GM19324 (cell line): ENCODE results near the gene USP4.
"Not testable (repeated sequence)": the region's sequence is repeated elsewhere in the genome, so short reads cannot be mapped to it uniquely, and the experiment has no call there.

Experiments
- ATAC-seq: cut with Tn5 transposase; IDR thresholded peaks from one replicate; pipeline ENCODE4 v1.9.1; 2021; ENCODE audit warnings: mild to moderate bottlenecking, moderate library complexity; ENCODE audit not compliant: unreplicated experiment, low FRiP score

The USP4 gene, protein sequence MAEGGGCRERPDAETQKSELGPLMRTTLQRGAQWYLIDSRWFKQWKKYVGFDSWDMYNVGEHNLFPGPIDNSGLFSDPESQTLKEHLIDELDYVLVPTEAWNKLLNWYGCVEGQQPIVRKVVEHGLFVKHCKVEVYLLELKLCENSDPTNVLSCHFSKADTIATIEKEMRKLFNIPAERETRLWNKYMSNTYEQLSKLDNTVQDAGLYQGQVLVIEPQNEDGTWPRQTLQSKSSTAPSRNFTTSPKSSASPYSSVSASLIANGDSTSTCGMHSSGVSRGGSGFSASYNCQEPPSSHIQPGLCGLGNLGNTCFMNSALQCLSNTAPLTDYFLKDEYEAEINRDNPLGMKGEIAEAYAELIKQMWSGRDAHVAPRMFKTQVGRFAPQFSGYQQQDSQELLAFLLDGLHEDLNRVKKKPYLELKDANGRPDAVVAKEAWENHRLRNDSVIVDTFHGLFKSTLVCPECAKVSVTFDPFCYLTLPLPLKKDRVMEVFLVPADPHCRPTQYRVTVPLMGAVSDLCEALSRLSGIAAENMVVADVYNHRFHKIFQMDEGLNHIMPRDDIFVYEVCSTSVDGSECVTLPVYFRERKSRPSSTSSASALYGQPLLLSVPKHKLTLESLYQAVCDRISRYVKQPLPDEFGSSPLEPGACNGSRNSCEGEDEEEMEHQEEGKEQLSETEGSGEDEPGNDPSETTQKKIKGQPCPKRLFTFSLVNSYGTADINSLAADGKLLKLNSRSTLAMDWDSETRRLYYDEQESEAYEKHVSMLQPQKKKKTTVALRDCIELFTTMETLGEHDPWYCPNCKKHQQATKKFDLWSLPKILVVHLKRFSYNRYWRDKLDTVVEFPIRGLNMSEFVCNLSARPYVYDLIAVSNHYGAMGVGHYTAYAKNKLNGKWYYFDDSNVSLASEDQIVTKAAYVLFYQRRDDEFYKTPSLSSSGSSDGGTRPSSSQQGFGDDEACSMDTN

DNA sequence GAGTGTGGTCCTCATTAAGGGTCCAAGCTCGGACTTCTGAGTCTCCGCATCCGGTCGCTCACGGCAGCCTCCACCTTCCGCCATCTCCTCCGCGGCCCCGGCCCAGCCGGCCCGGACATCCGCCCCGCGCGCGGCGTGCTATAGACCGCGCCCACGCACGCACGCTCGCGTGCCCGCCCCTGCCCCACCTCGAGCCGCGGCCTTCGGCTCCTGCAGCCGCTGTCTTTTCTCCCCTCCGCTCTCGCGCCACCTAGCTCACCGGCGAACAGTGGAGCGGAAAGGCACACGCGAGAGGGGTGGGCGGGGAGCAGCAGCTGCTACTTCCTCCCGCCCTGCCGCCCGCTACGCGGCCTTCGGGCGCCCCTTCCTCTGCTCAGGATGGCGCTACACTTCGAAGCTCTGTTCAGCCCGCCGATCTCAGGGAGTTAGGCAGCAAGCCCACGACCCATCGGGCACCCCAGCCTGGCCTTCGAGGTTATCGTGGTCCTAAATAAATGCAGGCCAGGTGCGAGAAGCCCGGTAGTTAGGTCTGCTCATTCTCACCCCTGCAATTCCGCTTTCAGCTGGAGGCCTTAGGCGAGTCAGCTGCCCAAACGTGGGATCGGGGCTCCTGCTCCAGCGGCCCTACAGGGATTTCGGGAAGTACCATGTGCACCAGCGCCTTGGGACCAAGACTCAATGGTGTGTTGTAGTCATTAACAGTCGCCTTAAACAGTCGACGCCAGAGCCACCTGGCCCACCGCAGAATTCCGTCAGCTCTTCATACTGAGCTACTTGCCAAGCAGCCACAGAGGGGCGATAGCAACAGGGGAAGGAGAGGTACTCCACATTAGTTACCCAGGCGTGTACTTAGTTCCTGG is at the start of gene USP4:
Gene USP4, minus strand, starts transcription at position 113 of the 860 bp plus-strand sequence. Its CDS starts 29 bp downstream, at position 84.
- ATAC-seq, result peak; percentile 88

DNA sequence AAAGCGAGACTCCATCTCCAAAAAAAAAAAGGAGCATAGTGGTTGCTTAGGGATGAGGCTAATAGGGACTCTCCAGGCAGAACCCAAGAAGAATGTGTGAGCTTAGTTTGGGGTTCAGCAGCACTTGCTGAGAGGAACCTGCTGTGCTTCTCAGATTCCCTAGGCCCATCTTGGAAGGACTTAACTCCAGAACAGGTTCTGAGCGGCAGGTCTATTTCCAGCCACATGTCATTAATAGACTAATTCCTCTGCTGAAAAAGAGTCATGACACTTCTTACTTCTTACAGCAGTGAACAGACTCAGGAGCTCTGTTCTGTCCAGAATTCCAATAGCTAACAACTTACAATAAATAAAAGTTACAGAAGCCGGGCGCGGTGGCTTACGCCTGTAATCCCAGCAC is 49.4 kb upstream of the USP4 start:
- no peak for ATAC-seq

DNA sequence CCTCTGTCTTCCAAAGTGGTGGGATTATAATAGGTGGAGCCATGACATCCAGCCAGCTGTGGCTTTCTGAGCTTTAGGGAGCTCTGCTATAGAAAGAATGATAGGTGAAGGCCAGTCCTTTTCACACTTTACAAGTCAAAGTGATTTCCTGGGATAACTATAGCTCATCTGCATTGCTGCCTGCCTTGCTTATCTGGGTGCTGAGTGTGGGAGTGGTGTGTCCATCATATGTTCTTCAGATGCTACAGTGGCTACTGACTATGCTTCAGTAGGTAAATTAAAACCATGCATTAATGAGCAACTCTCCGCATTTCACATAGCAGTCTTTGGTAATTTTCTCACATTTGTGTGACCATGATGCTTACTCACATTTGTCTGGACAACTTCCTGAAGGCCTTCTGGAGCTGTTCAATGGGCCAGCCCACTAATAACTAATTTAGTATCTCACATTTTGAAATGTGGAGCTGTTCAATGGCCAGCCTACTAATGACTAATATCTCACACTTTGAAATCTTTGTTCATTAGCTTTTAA is 48.5 kb upstream of the USP4 start:
- no peak for ATAC-seq

DNA sequence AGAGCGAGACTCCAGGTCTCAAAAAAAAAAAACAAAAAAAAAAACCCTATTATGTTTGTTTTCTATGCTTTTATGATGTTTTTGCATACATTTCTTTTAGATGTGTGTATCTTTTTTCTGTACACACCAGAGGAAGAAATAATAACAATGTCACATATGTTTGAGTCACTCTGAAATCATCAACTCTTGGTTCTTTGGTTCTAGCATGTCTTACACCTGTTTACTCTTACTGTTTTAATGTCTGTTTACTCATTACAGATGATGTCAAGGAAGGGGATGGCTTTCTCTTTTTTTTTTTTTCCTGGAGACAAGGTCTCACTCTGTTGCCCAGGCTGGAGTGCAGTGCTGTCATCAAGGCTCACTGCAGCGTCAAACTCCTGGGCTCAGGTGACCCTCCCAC is 47.9 kb upstream of the USP4 start:
- no peak for ATAC-seq

DNA sequence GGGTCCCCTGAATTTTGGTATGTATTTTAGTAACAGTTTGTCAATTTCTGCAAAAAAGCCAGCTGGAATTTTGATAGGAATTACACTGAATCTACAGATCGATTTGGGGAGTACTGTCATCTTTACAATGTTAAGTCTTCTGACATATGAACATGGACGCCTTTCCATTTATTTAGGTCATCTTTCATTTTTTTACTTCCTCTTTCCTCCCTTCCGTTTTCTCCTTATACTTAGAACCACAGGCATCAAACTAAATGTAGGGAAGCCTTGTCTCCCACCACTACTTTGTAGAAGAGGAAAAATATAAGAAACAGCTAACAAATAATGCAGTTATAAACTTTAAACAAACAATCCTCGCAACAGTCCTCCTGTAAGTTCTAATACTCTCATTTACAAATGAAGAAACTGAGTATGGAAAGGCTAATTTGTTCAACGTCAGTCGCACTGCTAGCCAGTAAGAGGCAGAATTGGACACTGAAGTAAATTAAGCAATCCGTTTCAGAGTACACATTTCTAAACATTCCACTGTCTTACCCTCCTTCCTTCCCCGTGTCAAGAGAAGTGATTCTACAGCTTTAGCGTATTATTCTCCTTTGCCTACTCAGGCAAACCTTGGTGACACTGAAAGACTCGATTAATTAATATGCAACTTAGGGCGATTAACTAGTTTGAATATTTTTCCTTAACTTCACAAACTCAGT is 46.4 kb upstream of the USP4 start:
- ATAC-seq, result no peak

DNA sequence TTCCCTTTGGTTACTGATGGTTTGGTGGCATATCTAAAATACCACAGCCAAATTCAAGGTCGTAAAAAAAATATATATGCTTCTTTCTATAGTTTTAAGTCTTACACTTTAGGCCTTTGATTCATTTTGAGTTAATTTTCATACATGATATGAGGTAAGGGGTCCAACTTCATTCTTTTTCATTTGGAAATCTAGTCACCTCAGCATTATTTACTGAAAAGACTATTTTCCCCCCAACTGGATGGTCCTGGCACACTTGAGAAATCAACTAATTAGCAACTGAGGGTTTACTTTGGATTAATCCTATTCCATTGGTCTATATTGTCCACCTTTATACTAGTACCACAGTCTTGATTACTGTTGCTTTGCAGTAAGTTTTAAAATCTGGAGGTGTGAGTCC is 45.8 kb upstream of the USP4 start:
- no peak for ATAC-seq

DNA sequence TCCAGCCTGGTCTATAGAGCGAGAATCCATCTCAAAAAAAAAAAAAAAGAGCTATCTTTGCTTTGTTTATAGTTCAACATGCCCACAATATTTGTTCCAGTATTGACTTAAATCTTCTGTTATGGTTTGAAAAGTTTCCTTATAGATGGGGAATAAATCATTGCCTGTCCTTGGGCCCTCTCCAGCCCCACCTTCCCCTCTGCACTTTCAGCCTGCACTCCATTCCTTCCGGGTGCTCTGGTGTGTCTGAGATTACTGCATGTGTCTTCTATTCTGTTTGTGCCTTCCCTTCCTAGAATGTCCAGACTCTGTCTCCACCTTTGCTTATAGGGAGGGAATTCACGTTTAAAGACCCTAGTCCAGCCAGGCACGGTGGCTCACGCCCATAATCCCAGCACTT is 43.5 kb upstream of the USP4 start:
- ATAC-seq, result no peak

DNA sequence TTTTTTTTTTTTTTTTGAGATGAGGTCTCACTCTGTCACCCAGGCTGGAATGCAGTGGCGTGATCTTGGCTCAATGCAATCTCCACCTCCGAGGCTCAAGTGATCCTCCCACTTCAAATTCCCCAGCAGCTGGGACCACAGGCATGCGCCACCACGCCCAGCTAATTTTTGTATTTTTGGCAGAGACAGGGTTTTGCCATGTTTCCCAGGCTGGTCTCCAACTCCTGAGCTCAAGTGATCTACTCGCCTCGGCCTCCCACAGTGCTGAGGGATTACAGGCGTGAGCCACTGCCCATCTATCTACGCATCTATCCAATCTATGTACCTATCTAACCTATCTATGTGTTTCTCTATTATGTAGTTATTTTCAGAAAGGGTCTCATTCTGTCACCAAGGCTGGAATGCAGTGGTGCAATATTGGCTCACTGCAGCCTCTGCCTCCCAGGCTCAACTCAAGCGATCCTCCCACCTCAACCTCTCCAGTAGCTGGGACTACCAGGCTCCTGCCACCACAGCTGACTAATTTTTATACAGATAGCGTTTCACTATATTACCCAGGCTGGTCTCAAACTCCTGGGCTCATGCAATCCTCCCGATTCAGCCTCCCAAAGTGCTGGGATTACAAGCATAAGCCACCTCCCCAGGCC is 38.5 kb upstream of the USP4 start:
- no peak for ATAC-seq

DNA sequence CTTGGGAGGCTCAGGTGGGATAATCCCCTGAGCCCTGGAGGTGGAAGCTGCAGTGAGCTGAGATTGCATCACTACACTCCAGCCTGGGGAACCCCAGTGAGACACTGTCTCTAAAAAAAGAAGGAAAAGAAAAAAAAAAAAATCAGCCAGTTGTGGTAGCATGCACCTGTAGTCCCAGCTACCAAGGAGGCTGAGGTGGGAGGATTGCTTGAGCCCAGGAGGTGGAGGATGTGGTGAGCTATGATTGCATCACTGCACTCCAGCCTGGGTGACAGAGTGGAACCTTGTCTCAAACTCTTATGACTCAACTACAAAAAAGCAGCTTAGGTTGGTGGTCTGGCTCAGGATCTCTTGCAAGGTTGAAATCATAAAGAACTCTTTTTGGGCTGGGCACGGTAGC is 37.6 kb upstream of the USP4 start:
- ATAC-seq, result no peak

DNA sequence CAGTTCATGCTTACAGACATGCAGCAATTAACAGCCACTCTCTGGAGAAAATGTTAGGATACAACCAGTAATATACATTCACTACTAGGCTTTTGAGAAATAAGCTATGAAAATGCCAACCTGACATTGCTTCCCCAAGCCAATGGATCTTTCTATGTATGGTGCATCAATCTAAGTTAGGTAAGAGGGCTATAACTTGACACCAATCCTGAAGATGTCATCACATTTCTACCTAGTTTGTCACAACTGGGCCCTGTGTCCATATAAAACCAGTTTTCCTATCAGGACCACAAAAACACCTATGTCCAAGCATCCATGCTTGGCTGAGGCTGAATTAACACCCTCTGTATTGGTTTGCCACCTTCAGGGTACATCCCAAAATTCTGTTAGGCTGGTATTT is 32.1 kb upstream of the USP4 start:
- no peak for ATAC-seq

DNA sequence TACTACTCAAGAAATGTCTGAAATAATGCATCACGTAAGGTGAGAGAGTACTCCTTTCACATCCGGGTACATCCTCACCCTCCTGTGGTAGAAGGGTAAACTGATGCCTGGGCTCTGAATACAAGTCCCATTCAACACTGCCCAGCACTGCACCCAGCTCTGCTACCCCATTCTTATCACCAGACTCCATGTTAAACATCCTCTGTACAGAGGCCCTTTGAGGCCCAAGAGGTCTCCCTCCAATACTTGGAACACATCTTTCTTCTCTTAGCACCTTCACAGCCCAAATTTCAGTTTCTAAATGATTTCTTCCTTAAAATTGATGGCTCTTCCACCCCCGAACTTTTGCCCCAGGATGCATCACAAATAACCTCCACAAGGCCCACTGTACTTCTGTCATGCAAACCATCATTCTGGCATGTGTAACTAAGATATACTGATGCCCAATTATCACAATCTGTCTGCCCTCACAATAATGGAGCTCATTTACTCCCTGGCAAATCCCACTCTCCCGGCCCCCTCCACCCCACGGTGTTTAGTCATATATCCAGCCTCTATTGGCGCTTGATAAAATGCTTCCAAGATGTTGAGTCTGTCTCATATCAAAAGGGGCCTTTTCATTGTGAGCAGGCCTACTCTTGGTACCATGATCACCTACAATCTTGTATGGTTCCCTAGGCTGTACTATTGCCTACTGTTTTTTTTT is 30.9 kb upstream of the USP4 start:
- no peak for ATAC-seq

DNA sequence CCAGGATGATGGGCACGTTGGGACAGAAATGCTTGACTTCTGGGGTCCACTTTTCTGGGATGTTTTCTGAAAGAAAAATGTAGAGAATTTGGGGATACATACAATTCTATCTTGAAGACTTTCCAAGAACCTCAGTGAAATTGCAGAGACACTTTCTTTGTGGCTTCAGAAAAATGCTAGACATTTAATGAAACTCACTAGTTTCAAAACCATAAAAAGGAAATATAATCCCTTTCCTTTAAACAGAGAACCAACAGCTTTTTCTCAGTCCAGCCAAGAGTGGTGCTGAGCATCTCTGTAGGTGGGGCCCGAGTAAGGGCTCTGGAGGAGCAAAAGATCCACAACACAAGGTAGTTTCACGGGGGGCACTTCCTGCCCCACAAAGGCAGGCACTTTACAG is 22.7 kb upstream of the USP4 start:
- no peak for ATAC-seq

DNA sequence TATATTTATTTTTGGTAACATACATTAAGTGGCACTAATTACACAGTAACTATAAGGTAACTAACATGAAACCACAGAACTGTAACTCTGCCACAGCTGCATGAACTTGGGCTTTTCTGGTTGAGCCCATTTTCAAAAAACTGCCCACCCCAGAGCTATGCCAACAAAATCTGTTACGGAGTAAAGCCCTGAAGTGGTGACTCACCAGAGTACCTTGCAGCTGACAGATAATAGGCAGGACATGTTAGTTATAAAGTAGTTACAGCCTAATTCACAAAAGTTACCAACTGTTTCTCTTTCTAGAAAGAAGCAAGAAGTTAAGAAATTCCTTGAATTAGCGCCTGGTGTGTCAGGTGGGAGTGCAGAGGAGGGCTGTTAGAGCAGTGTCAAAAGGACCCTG is 19.8 kb upstream of the USP4 start:
- no peak for ATAC-seq

DNA sequence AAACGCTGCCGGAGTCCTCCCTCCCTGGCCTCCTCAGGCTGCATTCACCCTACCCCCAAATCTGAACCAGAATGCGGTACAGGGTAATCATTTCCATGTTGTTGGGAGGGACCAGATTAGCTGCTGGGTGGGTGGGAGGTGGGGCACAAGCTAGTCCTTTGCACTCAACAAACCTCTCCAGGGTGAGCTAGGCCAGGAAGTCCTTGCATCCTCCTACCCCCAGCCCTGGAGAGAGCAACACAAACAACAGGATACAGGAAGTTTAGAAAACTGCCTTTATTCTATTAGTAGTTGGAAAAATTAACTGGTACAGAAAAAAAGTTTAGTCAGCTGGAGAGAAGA is 19.0 kb upstream of the USP4 start:
- ATAC-seq, result no peak

DNA sequence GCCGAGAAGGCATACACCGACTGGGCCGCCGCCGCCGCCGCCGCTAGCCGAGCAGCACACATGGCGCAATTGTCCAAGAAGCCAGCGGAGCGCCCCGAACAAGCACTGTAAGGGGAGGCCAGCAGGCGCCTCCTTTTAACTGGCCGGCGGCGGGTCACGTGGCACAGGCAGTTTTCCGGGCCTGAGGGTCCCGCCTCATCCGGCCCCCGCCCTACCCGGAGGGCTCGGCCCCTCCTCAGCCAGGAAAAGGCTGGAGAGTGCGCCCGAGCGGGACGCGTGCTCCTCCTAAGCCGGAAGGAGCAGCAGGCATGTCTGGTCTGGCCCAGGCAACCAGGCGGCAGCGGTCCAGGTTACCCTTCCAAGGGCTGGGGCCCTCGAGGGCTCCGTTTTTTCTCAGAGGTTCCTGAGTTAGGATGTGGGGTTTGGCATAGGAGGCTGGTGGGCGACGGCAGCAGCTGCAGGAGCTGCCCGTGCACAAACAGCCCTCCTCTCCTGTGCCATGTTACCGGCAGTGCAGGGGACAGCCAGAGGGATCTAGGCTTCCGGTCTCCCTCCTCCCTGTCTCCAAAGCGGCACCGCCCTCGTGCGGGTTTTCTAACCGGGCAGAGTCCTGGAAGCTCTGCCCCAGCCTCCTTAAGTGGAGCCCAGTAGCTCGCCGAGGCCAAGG is 18.5 kb upstream of the USP4 start, which contains the start of gene GPX1:
Gene GPX1, minus strand, starts transcription at position 137 of the 667 bp plus-strand sequence. Its CDS starts 75 bp downstream, at position 62.
- ATAC-seq, result peak; percentile 94

DNA sequence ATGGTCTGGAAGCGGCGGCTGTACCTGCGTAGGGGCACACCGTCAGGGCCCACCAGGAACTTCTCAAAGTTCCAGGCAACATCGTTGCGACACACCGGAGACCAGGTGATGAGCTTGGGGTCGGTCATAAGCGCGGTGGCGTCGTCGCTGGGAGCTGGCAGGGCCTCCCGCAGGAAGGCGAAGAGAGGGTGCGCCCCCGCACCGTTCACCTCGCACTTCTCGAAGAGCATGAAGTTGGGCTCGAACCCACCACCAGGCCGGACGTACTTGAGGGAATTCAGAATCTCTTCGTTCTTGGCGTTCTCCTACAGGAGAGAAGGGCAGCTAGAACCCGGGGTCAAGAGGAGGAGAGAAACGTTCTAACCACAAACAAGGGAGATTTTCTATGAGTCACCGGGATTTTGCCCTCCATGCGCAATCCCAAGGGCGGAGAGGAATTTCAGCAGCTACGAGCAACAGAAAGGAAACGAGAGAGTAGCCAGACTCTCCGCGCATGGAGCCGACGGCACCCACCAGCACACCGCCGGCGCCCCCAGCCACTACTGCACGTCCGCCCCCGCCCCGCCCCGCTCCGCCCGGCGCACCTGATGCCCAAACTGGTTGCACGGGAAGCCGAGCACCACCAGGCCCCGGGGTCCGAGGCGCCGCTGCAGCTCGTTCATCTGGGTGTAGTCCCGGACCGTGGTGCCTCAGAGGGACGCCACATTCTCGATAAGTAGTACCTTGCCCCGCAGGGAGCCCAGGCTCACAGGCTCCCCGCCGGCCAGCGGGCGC is 17.8 kb upstream of the USP4 start:
- ATAC-seq, result peak; percentile 17

DNA sequence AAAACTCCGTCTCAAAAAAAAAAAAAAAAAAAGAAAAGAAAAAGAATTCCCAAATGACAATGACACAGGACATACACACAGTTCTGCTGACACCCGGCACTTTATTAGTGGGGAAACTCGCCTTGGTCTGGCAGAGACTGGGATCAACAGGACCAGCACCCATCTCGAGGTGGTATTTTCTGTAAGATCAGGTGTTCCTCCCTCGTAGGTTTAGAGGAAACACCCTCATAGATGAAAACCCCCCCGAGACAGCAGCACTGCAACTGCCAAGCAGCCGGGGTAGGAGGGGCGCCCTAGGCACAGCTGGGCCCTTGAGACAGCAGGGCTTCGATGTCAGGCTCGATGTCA is 17.2 kb upstream of the USP4 start:
- ATAC-seq, result not testable (repeated sequence)
